Right lobe of liver (tissue), 6 donors: Measurements from ENCODE around the gene C1QTNF2. TPM values are rescaled to one million over a fixed set of nuclear protein-coding genes. Genes with fewer than 3 reads are reported as not detected.

Experiments used
- ATAC-seq, 4 donors: fragments of 200-7000 bp; cut with Tn5 transposase; one replicate each; pipeline ENCODE4 v1.9.1; 2020; ENCODE audit warnings: mild to moderate bottlenecking in 4 of 4, moderate library complexity in 4 of 4
- DNase-seq, 3 donors: peaks; one replicate each; pipeline ENCODE4 v3.0.0-alpha.2; 2020
- H3K27ac ChIP-seq, 3 donors: fragments of 200-600 bp; one replicate each; pipeline ENCODE4 v1.8.0; 2022
- H3K27me3 ChIP-seq, 2 donors: fragments of 200-600 bp; one replicate each; pipeline ENCODE4 v1.8.0; 2022
- H3K36me3 ChIP-seq, 4 donors: fragments of 200-600 bp; sonication (generic) in 1 of 4; one replicate each; pipeline versions ENCODE4 v1.5.1 to v1.8.0; 2017 to 2022; ENCODE audit warnings: control low read depth in 1 of 4
- H3K4me1 ChIP-seq, 4 donors: fragments of 200-600 bp; sonication (generic) in 1 of 4; one replicate each; pipeline versions ENCODE4 v1.5.1 to v1.8.0; 2017 to 2022; ENCODE audit warnings: control low read depth in 1 of 4
- H3K4me3 ChIP-seq, 3 donors: fragments of 200-600 bp; one replicate each; pipeline ENCODE4 v1.8.0; 2022
- H3K9me3 ChIP-seq, 4 donors: fragments of 200-600 bp; sonication (generic) in 1 of 4; one replicate each; pipeline versions ENCODE4 v1.5.1 to v1.8.0; 2017 to 2022; ENCODE audit warnings: control low read depth in 1 of 4
- POLR2A ChIP-seq: fragments of 450-650 bp; IDR thresholded peaks from one replicate; pipeline ENCODE4 v1.6.1; 2017; ENCODE audit warnings: antibody characterized with exemption, mild to moderate bottlenecking
- WGBS: methylation state at CpG from one replicate; pipeline ENCODE4 v1.1.6; 2018; ENCODE audit warnings: low coverage, low lambda C conversion rate; ENCODE audit not compliant: insufficient coverage; ENCODE audit errors: missing lambda C conversion rate; 5-methylcytosine and 5-hydroxymethylcytosine counted together
- intact Hi-C, 2 donors: fragments of 100-400 bp; cut with DNase I; formaldehyde crosslinking; loops; one replicate each; pipeline versions ENCODE4 v1.11.2 to v1.14.1; 2022
- total RNA-seq, 6 experiments: library from RNA; depleted of rRNA in 2 of 6; stranded (reverse); fragments of >200 nt in 2 of 6; fragmentation: NEBNext Ultra II Directional in 3 of 6; extraction: Animal tissue kit (Norgen Biotek cat#: 25700) in 3 of 6; gene quantifications; one replicate each; pipeline versions ENCODE4 v1.1.0 to v1.2.4, GENCODE V29; 2016 to 2023
- TF ChIP-seq, protein P1 (sequence below), 4 donors: fragments of 200-600 bp in 3 of 4; fragments of 450-650 bp in 1 of 4; IDR thresholded peaks; one replicate each; pipeline versions ENCODE4 v1.5.1 to v1.8.0; 2016 to 2022; ENCODE audit warnings: antibody characterized with exemption in 4 of 4, mild to moderate bottlenecking in 2 of 4
- donor health status: DM: no; HTN: yes; CAD: no.
- donor health status: DM: no; HTN: no; CAD: no.
- donor health status: DM: no; HTN: no; CAD: no.
- donor health status: DM: no; HTN: yes; CAD: no.
- donor health status: DM: no; HTN: yes; CAD: no.

C1QTNF2 gene
- total RNA-seq, 6 experiments from 2014 or later = 0.11 to 0.30 (median 0.15) TPM; not detected in 2

DNA sequence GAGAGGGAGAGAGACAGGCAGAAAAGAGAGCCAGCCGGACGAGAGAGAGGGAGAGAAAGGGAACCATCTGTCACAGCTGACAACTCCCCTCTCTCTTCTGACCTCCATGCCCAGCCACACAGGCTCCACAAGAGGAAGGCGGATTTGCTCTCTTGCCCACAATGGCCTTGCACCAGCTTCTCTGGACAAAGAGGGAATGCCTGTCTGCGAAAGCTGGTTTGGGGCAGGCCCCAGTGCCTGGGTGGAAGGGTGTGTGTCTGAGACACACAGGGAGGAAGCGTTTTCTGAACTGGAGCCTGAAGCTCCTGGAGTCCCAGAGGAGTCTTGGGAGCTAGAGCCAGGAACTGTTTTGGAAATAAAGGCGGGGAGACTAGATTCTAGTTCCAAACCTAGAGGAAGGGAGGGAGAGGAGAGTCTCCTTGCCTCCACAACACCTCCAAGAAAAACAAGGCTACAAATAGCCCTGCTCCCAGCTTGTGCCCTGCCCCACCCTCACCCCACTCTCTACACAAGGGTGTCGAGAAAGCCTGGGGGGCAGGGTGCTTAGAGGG lies 12.5 kb downstream of the C1QTNF2 start:
- ATAC-seq (peak in 1 of 4 donors; percentile 36), DNase-seq (no peak)
- intact Hi-C loops = no loop called here
- H3K4me3 ChIP-seq = no peak overlapping the region
- no peak for TF ChIP-seq POLR2A
- TF ChIP-seq, protein P1, sequence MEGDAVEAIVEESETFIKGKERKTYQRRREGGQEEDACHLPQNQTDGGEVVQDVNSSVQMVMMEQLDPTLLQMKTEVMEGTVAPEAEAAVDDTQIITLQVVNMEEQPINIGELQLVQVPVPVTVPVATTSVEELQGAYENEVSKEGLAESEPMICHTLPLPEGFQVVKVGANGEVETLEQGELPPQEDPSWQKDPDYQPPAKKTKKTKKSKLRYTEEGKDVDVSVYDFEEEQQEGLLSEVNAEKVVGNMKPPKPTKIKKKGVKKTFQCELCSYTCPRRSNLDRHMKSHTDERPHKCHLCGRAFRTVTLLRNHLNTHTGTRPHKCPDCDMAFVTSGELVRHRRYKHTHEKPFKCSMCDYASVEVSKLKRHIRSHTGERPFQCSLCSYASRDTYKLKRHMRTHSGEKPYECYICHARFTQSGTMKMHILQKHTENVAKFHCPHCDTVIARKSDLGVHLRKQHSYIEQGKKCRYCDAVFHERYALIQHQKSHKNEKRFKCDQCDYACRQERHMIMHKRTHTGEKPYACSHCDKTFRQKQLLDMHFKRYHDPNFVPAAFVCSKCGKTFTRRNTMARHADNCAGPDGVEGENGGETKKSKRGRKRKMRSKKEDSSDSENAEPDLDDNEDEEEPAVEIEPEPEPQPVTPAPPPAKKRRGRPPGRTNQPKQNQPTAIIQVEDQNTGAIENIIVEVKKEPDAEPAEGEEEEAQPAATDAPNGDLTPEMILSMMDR (IDR thresholded peaks at IDR 0.05) = no peak
- H3K9me3 ChIP-seq = no peaks in the 10 kb centered on the region
- H3K4me1 ChIP-seq = no peaks in the 10 kb centered on the region
- no peak overlapping the region for H3K27ac ChIP-seq
- no peaks in the 10 kb centered on the region for H3K27me3 ChIP-seq
- 60% methylated on average over 3 of the region's 7 CpGs for whole genome bisulfite sequencing
- no peaks in the 10 kb centered on the region for H3K36me3 ChIP-seq

DNA sequence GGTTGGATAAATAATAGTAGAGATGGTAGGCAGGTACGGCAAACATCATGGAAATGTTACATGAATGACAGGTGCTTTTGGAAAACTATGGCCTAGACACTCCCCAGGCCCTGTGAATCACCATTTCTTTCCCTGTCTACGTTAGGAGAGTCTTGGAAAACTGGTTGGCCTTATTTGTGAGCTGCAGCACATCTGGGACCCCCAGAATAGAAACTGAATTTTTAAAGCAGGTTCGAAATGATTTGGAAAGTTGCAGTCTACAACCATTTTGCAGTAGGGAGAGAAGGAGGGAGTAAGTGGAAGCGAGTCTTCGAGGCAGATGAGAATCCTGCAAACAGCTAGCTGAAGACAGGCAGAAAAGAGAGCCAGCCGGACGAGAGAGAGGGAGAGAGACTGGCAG lies 13.0 kb downstream of the C1QTNF2 start:
- ATAC-seq = no peak
- H3K27me3 ChIP-seq = no peaks in the 10 kb centered on the region
- no peak overlapping the region for H3K4me3 ChIP-seq
- DNase-seq = no peak
- H3K9me3 ChIP-seq = no peaks in the 10 kb centered on the region
- no peaks in the 10 kb centered on the region for H3K36me3 ChIP-seq
- H3K27ac ChIP-seq = no peak overlapping the region
- H3K4me1 ChIP-seq = no peaks in the 10 kb centered on the region
- intact Hi-C loops = no loop called here
- TF ChIP-seq POLR2A = no peak
- TF ChIP-seq, protein P1 (IDR thresholded peaks at IDR 0.05) = no peak
- 61% methylated on average over 7 of the region's 7 CpGs for WGBS

DNA sequence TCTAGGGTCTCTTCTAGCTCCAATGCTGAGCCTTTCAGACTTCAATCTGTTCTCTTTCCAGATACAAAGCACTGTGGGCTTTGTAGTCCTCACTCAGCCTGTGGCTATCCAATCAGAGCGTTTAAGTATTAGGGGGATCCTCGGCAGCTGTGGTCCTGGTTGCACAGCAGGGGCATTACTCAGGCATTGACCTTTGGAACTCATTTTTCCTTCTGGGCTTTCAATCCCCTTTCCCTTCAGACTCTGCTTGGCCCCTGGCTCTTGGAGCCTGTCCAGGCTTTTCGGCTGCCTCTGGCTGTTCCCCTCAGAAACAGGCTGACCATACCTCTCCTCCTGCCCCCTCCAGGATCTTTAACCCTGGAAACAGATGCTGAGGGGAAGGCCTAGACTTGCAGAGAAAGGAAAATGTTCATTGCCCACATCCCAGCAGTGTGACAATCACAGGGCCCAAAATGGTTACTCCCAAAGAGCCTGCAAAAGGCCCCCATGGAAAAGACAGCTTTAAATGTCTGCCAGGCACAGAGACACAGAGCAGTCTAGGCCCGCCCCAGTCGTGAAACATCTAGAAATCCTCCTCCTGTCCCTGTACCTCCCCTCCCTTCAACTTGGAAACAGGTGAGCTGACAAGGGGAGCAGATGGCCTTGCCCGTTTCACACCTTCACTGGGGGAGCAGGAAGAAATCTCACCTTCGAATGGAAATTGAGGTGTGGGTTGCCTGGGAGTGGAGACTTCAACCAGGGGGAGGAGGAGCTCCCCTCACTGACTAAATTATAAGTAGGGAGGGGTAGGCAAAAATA lies 13.7 kb downstream of the C1QTNF2 start:
- TF ChIP-seq, protein P1 (IDR thresholded peaks at IDR 0.05) = no peak
- no peak for TF ChIP-seq POLR2A
- WGBS = 42% methylated on average over 5 of the region's 7 CpGs
- Histone ChIP-seq H3K4me1 (no peaks in the 10 kb centered on the region), H3K4me3 (no peak overlapping the region), H3K36me3 (no peaks in the 10 kb centered on the region), H3K9me3 (no peaks in the 10 kb centered on the region), H3K27me3 (no peaks in the 10 kb centered on the region), H3K27ac (no peak overlapping the region)
- ATAC-seq (no peak), DNase-seq (no peak)
- intact Hi-C loops = no loop called here

DNA sequence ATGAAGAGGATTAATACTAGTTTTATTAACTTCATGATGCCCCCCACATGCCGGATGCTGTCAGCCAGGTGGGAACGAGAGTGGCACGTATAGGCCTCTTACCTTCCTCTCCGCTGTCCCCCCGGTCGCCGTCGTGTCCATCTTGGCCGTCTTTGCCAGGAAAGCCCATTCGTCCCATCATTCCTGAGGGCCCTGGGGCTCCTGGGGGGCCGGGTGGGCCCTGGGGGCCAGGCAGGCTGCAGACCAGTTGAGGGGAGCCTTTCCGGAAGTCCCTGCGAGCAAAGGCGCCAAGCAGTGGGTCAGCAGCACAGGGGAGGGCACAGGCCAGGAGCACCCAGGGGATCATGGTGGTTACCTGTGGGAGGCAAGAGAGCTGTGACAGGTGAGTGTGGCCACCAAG lies 15.8 kb downstream of the C1QTNF2 start:
- H3K4me1 ChIP-seq = no peaks in the 10 kb centered on the region
- ATAC-seq = peak in 1 of 4 donors; percentile 12
- no peaks in the 10 kb centered on the region for H3K27me3 ChIP-seq
- no peak overlapping the region for H3K4me3 ChIP-seq
- no peak overlapping the region for H3K27ac ChIP-seq
- 92% methylated on average over 10 of the region's 14 CpGs for WGBS
- TF ChIP-seq POLR2A = no peak
- intact Hi-C loops = no loop called here
- DNase-seq = no peak
- no peaks in the 10 kb centered on the region for H3K36me3 ChIP-seq
- H3K9me3 ChIP-seq = no peaks in the 10 kb centered on the region

DNA sequence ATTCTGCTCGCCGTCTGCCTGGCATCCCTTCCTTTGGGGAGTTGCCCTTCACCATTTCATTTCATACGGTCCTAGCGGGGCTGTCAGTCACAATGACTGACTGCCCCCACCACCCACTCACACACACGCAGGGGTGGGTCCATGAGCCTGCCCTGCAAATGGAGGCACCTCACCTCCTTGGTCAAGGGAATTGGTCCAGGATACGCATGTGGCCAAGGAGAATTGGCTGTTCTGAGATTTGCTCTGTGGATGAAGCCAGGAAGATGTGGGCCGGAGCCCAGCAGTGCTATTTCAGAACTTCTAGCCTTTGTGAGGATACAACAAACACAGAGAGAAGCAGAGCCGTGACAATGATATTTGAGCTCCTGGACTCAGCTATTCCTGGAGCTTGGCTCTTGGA lies 17.0 kb downstream of the C1QTNF2 start:
- Histone ChIP-seq H3K4me1 (no peaks in the 10 kb centered on the region), H3K4me3 (no peak overlapping the region), H3K27me3 (no peaks in the 10 kb centered on the region), H3K36me3 (no peaks in the 10 kb centered on the region), H3K9me3 (no peaks in the 10 kb centered on the region), H3K27ac (no peak overlapping the region)
- intact Hi-C loops = no loop called here
- DNase-seq (no peak), ATAC-seq (no peak)
- TF ChIP-seq POLR2A = no peak
- TF ChIP-seq, protein P1 (IDR thresholded peaks at IDR 0.05) = no peak
- 66% methylated on average over 7 of the region's 8 CpGs for WGBS
